Measurements from ENCODE around the gene LVRN.

The LVRN gene

DNA sequence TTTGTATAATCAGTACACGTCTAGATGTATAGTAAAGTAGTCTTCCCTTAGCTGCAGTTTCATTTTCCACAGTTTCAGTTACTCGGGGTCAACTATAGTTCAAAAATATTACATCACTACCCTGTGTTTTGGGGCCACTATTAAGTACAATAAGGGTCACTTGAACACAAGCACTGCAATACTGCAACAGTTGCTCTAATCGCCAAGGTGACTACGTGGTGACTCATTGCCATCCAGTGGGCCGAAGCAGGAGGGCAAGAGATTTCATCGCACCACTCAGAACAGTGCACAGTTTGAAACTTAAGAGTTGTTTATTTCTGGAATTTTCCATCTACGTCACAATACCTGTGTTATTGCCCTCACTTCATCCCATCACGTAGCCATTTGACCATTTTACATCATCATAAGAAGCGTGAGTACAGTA lies 69.8 kb downstream of the LVRN start, which contains the start of gene ARL14EPL:
TSS of gene ARL14EPL (plus strand) at position 379 of the 424 bp plus-strand sequence. CDS start 18,994 bp downstream, outside the sequence.
- no peaks in the 10 kb centered on the region for H3K9me3 ChIP-seq (ENCODE audit: control insufficient read depth, insufficient read depth, low read length)

GRCh38 chr5:116032991-116033390 lies 70.7 kb downstream of the LVRN start:
- no peak overlapping the region for H3K9ac ChIP-seq (ENCODE audit: low read depth, low read length)
- H3K36me3 ChIP-seq (ENCODE audit: control insufficient read depth, insufficient read depth, low read length), result no peaks in the 10 kb centered on the region
- no peak overlapping the region for H3K4me3 ChIP-seq (ENCODE audit: low read depth, low read length)
- no peaks in the 10 kb centered on the region for H3K27me3 ChIP-seq (ENCODE audit: control insufficient read depth, insufficient read depth, low read length)
- no peak overlapping the region for H3K27ac ChIP-seq (ENCODE audit: low read depth, low read length)
- no peaks in the 10 kb centered on the region for H3K9me3 ChIP-seq (ENCODE audit: control insufficient read depth, insufficient read depth, low read length)
- peaks cover 14% of the 10 kb centered on the region for H3K4me1 ChIP-seq (ENCODE audit: control insufficient read depth, insufficient read depth, low read length)

More for the DNA sequence above, 69.8 kb downstream of the LVRN start, which contains the start of gene ARL14EPL:
- Histone ChIP-seq H3K4me3 (ENCODE audit: low read depth, low read length) (no peak within 1 kb of the TSS), H3K4me1 (ENCODE audit: control insufficient read depth, insufficient read depth, low read length) (peaks cover 11% of the 10 kb centered on the region), H3K27me3 (ENCODE audit: control insufficient read depth, insufficient read depth, low read length) (no peaks in the 10 kb centered on the region), H3K9ac (ENCODE audit: low read depth, low read length) (no peak within 1 kb of the TSS), H3K27ac (ENCODE audit: low read depth, low read length) (no peak within 1 kb of the TSS), H3K36me3 (ENCODE audit: control insufficient read depth, insufficient read depth, low read length) (no peaks in the 10 kb centered on the region)

DNA sequence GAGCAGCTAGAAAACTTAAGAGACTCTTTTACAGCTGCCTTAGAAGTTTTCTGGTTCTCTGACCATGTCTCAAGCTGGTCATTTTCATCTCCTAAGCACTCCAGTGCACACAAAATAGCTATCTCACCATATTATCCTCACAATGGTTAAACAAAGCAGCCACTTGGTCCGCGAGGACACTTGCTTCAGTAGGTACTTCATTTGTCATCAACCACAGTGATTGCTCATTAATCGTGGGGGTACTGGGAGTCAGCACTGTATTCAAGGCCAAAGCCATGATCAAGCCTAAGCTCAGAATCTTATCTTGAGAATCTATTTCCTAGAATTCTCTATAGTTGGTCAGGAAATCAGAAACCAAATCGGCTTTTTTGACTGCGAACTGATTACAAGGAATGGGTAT lies 72.8 kb downstream of the LVRN start:
- Histone ChIP-seq H3K27me3 (ENCODE audit: control insufficient read depth, insufficient read depth, low read length) (no peaks in the 10 kb centered on the region), H3K27ac (ENCODE audit: low read depth, low read length) (no peak overlapping the region), H3K9me3 (ENCODE audit: control insufficient read depth, insufficient read depth, low read length) (no peaks in the 10 kb centered on the region), H3K4me3 (ENCODE audit: low read depth, low read length) (no peak overlapping the region), H3K36me3 (ENCODE audit: control insufficient read depth, insufficient read depth, low read length) (no peaks in the 10 kb centered on the region), H3K9ac (ENCODE audit: low read depth, low read length) (no peak overlapping the region), H3K4me1 (ENCODE audit: control insufficient read depth, insufficient read depth, low read length) (peaks cover 22% of the 10 kb centered on the region)

GRCh38 chr5:116037236-116037822 lies 75.1 kb downstream of the LVRN start:
- no peaks in the 10 kb centered on the region for H3K36me3 ChIP-seq (ENCODE audit: control insufficient read depth, insufficient read depth, low read length)
- H3K27ac ChIP-seq (ENCODE audit: low read depth, low read length), result no peak overlapping the region
- no peak overlapping the region for H3K9ac ChIP-seq (ENCODE audit: low read depth, low read length)
- H3K9me3 ChIP-seq (ENCODE audit: control insufficient read depth, insufficient read depth, low read length), result no peaks in the 10 kb centered on the region
- no peak overlapping the region for H3K4me3 ChIP-seq (ENCODE audit: low read depth, low read length)
- peaks cover 15% of the 10 kb centered on the region for H3K4me1 ChIP-seq (ENCODE audit: control insufficient read depth, insufficient read depth, low read length)
- H3K27me3 ChIP-seq (ENCODE audit: control insufficient read depth, insufficient read depth, low read length), result no peaks in the 10 kb centered on the region

- Histone ChIP-seq H3K27me3 (ENCODE audit: control insufficient read depth, insufficient read depth, low read length) (no peaks in the 10 kb centered on the region), H3K4me1 (ENCODE audit: control insufficient read depth, insufficient read depth, low read length) (peaks cover 13% of the 10 kb centered on the region), H3K9me3 (ENCODE audit: control insufficient read depth, insufficient read depth, low read length) (no peaks in the 10 kb centered on the region), H3K4me3 (ENCODE audit: low read depth, low read length) (no peak overlapping the region), H3K27ac (ENCODE audit: low read depth, low read length) (no peak overlapping the region), H3K36me3 (ENCODE audit: control insufficient read depth, insufficient read depth, low read length) (no peaks in the 10 kb centered on the region), H3K9ac (ENCODE audit: low read depth, low read length) (no peak overlapping the region)
Measured at GRCh38 chr5:116038817-116039216, 76.5 kb downstream of the LVRN start.

GRCh38 chr5:116042375-116042774 lies 80.1 kb downstream of the LVRN start:
- peaks cover 9% of the 10 kb centered on the region; the same call in 1 of the 2 replicates for H3K4me1 ChIP-seq (ENCODE audit: control insufficient read depth, insufficient read depth, low read length)
- no peak overlapping the region for H3K9ac ChIP-seq (ENCODE audit: low read depth, low read length)
- no peaks in the 10 kb centered on the region for H3K27me3 ChIP-seq (ENCODE audit: control insufficient read depth, insufficient read depth, low read length)
- H3K9me3 ChIP-seq (ENCODE audit: control insufficient read depth, insufficient read depth, low read length), result no peaks in the 10 kb centered on the region
- no peak overlapping the region for H3K27ac ChIP-seq (ENCODE audit: low read depth, low read length)
- H3K36me3 ChIP-seq (ENCODE audit: control insufficient read depth, insufficient read depth, low read length), result no peaks in the 10 kb centered on the region
- H3K4me3 ChIP-seq (ENCODE audit: low read depth, low read length), result no peak overlapping the region

DNA sequence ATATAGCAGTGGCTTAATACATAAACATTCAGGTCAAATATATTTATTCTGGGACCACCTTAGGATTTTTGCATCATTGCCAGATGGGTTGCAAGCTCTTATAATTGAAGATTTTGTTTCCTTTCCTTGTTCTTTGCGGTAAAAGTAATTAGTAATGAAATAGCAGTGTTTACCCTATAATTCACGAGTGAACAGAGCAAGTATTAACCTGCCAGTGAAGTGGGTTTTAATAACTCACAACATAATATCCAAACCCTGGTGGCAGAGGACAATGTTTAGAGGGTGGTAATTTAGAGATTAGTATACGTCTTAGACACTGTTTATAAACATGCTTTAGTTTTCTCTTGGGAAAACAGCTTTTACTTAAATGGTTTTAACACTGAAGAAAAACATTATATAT lies 81.8 kb downstream of the LVRN start:
- Histone ChIP-seq H3K9ac (ENCODE audit: low read depth, low read length) (no peak overlapping the region), H3K4me1 (ENCODE audit: control insufficient read depth, insufficient read depth, low read length) (no peaks in the 10 kb centered on the region), H3K4me3 (ENCODE audit: low read depth, low read length) (no peak overlapping the region), H3K9me3 (ENCODE audit: control insufficient read depth, insufficient read depth, low read length) (no peaks in the 10 kb centered on the region), H3K27me3 (ENCODE audit: control insufficient read depth, insufficient read depth, low read length) (no peaks in the 10 kb centered on the region), H3K27ac (ENCODE audit: low read depth, low read length) (no peak overlapping the region), H3K36me3 (ENCODE audit: control insufficient read depth, insufficient read depth, low read length) (no peaks in the 10 kb centered on the region)

DNA sequence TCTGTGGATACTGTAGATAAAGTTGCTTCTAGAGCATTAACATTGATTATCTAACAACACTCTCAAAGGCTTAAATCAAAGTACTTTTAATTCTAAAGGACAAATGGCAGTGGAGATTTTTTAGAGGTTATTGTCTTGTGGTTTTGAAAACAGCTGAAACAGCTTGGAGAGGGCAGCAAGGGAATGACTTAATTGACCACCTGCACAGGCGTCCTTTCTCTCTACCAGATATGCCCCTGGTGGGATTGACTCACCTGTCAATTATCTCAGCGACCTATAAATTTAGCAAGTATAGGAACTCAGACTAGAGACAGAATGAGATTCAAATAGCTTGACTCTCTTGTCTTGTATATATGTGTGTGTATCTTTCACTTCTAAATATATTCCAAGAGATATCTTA lies 83.5 kb downstream of the LVRN start:
- Histone ChIP-seq H3K27me3 (ENCODE audit: control insufficient read depth, insufficient read depth, low read length) (no peaks in the 10 kb centered on the region), H3K4me1 (ENCODE audit: control insufficient read depth, insufficient read depth, low read length) (no peaks in the 10 kb centered on the region), H3K27ac (ENCODE audit: low read depth, low read length) (no peak overlapping the region), H3K9ac (ENCODE audit: low read depth, low read length) (no peak overlapping the region), H3K36me3 (ENCODE audit: control insufficient read depth, insufficient read depth, low read length) (no peaks in the 10 kb centered on the region), H3K4me3 (ENCODE audit: low read depth, low read length) (no peak overlapping the region), H3K9me3 (ENCODE audit: control insufficient read depth, insufficient read depth, low read length) (no peaks in the 10 kb centered on the region)

- no peaks in the 10 kb centered on the region for H3K36me3 ChIP-seq (ENCODE audit: control insufficient read depth, insufficient read depth, low read length)
Measured at GRCh38 chr5:116046261-116046660, 84.0 kb downstream of the LVRN start.

DNA sequence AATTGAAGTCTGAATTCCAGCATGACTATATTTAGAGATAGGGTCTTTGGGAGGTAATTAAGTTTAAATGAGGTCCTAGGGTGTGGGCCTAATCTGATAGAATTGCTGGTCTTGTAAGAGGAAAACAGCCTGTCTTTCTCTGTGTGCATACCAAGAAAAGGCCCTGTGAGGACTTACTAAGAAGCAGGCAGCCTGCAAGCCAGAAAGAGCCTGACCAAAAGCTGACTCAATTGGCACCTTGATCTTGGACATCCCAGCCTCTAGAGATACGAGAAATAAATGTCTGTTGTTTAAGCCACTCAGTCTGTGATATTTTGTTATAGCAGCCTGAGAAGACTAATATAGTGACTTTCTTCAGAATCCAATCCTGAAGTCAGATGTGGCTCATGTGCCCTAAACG lies 84.5 kb downstream of the LVRN start:
- no peak overlapping the region for H3K27ac ChIP-seq (ENCODE audit: low read depth, low read length)
- H3K4me3 ChIP-seq (ENCODE audit: low read depth, low read length), result no peak overlapping the region
- H3K9me3 ChIP-seq (ENCODE audit: control insufficient read depth, insufficient read depth, low read length), result no peaks in the 10 kb centered on the region
- no peaks in the 10 kb centered on the region for H3K36me3 ChIP-seq (ENCODE audit: control insufficient read depth, insufficient read depth, low read length)
- no peaks in the 10 kb centered on the region for H3K27me3 ChIP-seq (ENCODE audit: control insufficient read depth, insufficient read depth, low read length)
- no peaks in the 10 kb centered on the region for H3K4me1 ChIP-seq (ENCODE audit: control insufficient read depth, insufficient read depth, low read length)
- no peak overlapping the region for H3K9ac ChIP-seq (ENCODE audit: low read depth, low read length)

More at GRCh38 chr5:116046261-116046660, 84.0 kb downstream of the LVRN start:
- no peaks in the 10 kb centered on the region for H3K4me1 ChIP-seq (ENCODE audit: control insufficient read depth, insufficient read depth, low read length)
- H3K4me3 ChIP-seq (ENCODE audit: low read depth, low read length), result no peak overlapping the region
- H3K27ac ChIP-seq (ENCODE audit: low read depth, low read length), result no peak overlapping the region
- H3K9me3 ChIP-seq (ENCODE audit: control insufficient read depth, insufficient read depth, low read length), result no peaks in the 10 kb centered on the region
- no peak overlapping the region for H3K9ac ChIP-seq (ENCODE audit: low read depth, low read length)
- H3K27me3 ChIP-seq (ENCODE audit: control insufficient read depth, insufficient read depth, low read length), result no peaks in the 10 kb centered on the region

- H3K36me3 ChIP-seq (ENCODE audit: control insufficient read depth, insufficient read depth, low read length), result no peaks in the 10 kb centered on the region
- H3K4me3 ChIP-seq (ENCODE audit: low read depth, low read length), result no peak overlapping the region
Measured at GRCh38 chr5:116058346-116058936, 96.2 kb downstream of the LVRN start.

More at GRCh38 chr5:116058346-116058936, 96.2 kb downstream of the LVRN start:
- Histone ChIP-seq H3K9ac (ENCODE audit: low read depth, low read length) (no peak overlapping the region), H3K27ac (ENCODE audit: low read depth, low read length) (no peak overlapping the region), H3K9me3 (ENCODE audit: control insufficient read depth, insufficient read depth, low read length) (no peaks in the 10 kb centered on the region), H3K27me3 (ENCODE audit: control insufficient read depth, insufficient read depth, low read length) (no peaks in the 10 kb centered on the region), H3K4me1 (ENCODE audit: control insufficient read depth, insufficient read depth, low read length) (no peaks in the 10 kb centered on the region)

Measured in HUES48 (cell line).